ENCODE data around the gene AOC2. TPM values are rescaled to one million over a fixed set of nuclear protein-coding genes. Genes with fewer than 3 reads are reported as not detected.
"Not testable (repeated sequence)": the region's sequence is repeated elsewhere in the genome, so short reads cannot be mapped to it uniquely, and the experiment has no call there.

The AOC2 gene
- total RNA-seq, 1 donor from 2014 or later, result 2.6 TPM

DNA sequence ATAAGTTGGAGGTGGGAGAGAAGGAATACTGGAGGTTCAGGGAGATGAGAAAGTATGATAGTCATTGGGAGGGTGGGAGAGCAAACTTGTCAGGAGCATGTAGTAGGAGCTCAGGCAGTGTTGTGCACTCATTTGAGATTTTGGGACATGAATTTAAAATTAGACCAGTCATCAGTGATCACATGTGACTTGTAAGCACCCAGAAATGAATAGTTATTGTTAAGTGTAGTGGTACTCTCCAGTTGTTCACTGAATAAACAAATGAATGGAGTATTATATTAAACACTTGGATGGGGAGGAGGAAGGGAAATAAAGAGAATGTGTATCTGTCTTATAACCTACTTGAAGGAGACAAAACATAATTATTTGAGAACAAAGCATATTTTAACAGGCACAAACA, 13.4 kb upstream of the AOC2 start:
- ATAC-seq (no peak), DNase-seq (ENCODE audit: low spot score) (no peak)

DNA sequence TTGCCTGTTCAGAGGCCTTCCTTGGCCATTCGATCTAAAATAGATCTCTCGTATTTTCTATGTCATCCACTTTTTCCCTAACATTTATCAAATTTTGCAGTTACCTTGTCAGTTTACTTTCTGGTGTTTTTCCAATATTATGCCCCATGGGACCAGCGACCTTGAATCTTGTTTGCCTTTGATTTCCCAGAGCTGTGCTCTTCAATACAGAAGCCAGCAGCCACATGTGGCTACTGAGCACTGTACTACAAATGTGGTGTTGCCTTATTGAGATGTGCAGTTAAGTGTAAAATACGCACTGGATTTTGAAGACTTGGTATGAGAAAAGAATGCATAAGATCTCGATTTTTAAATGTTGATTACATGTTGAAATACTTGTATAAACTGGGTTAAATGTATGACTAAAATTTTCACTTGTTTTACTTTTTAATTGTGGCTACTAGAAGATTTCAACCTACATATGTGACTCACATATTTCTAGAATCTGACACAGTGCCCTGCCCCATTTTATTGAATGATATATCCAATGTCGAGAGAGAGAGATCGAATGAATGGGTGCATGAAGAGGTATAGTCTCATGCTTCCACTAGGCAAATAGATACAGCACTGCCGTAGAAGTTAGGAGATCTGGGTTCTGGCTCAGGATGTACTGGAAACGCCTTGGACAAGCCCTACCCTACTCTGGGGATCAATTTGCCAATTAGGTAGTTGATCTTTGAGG, 12.0 kb upstream of the AOC2 start:
- peak; percentile 25 for ATAC-seq
- no peak for DNase-seq (ENCODE audit: low spot score)

DNA sequence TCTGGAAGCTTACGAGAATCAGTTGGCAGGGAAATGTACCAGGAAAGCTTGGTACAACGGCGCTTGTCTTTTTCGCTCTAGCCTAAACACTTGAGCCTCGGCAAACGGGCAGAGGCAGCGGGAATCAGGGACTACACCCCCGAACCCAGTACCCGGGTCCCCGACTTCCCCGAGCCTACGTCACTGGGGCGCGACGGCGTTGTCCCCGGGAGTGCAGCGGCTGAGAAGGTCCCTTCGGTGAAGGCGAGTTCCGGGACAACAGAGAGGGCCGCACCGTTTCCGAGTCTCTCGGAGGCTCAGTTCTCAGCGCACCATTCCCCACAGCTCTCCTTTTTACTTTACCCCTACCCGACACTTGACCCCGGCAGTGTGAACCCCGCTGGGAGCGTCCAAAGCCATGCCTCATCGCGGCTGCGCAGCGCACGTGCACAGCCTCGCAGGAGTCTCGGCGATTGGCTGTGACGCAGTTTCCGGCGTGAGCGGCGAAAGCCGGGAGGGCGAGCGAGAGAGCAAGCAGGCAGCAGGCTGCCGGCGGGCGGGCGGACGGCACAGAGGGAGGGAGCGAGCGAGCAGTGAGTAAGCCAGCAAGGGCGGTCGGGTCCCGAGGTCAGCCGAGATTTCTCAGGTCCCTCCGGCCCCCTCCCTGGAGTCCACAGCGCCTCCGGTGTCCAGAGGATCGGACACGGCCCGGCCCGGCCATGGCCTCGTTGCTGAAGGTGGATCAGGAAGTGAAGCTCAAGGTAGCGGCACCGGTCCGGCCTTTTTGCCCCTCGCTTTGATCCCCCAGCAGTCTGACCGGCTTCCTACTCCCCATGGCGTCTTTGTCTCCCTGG, 11.2 kb upstream of the AOC2 start, which contains the start of gene PSME3:
Gene PSME3, plus strand, starts transcription at position 464 of the 833 bp plus-strand sequence. Its CDS starts 235 bp downstream, at position 699.
- DNase-seq (ENCODE audit: low spot score), result peak; percentile 93
- peak; percentile 94 for ATAC-seq

DNA sequence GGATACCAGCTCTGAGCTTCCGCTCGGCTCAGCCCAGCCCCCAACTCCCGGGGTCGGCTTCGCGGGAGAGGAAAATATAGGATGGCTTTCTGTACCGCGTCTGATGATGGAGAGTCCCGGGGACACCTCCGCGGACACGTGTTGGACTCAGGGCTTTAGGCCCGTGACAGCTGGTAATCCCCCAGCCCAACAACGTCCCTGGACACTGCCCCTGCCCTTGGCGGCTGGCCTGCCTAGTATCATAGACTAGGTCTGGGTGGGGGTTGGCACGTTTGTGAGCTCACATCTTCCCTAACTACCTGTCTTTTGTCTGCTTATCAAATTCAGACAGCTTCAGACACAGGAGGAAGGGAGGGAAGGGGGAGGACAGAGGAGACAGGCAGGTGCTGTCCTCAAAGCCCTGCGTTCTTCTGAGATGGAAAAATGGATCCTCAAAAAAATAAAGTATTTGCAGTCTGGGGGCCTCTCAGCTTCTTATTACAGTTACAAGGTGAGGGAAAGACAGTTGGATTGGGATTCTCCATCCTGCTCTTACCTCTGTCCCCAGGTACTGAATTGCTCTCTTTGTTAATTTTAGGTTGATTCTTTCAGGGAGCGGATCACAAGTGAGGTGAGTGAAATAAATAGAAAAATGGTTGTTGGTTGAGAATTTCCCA, 10.5 kb upstream of the AOC2 start:
- no peak for DNase-seq (ENCODE audit: low spot score)

DNA sequence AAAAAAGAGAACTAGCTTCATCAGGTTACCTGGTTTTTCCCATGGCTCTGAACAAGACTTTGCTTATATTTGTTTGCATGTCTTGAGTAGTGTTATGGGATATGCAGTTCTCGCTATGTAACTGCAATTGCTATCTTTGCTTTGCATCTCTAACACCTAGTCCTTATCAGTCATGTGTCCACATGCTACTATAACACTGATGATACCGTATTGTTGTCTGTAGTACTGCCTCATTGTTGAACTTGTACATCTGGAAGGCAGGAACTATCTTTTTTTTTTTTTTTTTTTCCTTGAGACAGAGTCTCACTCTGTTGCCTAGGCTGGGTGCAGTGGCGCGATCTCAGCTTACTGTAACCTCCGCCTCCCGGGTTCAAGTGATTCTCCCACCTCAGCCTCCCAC, 8.6 kb upstream of the AOC2 start:
- no peak for ATAC-seq

More for the DNA sequence above, 10.5 kb upstream of the AOC2 start:
- ATAC-seq, result peak; percentile 3

GRCh38 chr17:42841975-42842685, 2.2 kb upstream of the AOC2 start:
- DNase-seq (ENCODE audit: low spot score) (no peak), ATAC-seq (no peak)

More for the DNA sequence above, 8.6 kb upstream of the AOC2 start:
- DNase-seq (ENCODE audit: low spot score), result no peak

GRCh38 chr17:42843358-42843934, 934 bp upstream of the AOC2 start:
- ATAC-seq, result peak; percentile 92
- no peak for DNase-seq (ENCODE audit: low spot score)

- no peak for DNase-seq (ENCODE audit: low spot score)
- no peak for ATAC-seq
These were observed 578 bp downstream of the AOC2 start for GRCh38 chr17:42844761-42845555.

- DNase-seq (ENCODE audit: low spot score) (no peak), ATAC-seq (no peak)
These were observed 1.2 kb downstream of the AOC2 start for GRCh38 chr17:42845556-42845917.

GRCh38 chr17:42845918-42846593, 1.7 kb downstream of the AOC2 start:
- no peak for DNase-seq (ENCODE audit: low spot score)
- no peak for ATAC-seq

DNA sequence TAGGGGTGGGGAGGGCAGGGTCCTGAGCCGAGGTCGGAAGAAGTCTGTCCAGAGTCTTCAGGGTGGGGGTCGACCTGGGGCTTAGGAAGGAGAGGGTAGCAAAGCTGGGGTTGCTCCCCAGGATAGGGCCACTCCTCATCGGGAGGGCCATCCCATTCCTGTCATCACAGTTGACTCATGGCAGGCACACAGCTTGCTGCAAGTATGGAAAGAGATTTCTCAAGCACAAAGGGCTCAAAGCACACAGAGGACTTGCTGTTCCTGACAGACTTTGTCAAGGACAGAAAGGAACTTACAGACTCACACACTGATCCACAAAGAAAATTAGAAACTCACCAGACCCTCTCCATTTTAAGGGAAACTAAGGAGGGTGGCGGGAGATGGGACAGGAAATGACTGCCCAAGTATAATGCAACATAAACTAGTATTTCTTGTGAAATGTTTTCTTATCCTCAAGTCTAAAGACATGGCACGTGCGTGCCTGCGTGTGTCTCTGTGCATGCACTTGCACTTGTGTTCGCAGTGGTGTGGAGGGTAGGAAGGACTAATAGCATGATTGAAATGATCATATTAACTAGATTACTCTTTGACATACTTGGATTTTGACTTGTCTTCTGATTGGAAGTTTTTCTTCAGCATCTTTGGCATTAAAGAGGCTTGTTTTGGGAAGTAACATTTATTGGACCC, 2.4 kb downstream of the AOC2 start:
- DNase-seq (ENCODE audit: low spot score) (no peak), ATAC-seq (no peak)

DNA sequence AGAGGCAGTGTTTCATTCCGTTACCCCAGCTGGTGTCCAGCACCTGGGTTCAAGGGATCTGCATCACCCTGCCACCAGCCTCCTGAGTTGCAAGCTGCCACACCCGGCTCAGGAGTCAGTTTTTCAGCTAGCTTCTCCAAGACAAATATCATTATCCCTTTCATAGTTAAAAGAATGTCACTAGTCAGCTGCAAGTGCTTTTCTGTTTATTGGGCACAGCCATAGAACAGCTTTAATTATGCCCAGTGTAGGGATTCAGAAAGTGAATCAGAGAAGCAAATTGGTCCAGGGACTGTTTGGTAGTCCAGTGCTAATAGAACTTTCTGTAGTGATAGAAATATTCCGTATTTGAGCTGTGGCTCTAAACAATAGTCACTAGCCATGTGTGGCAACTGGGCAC, 3.7 kb downstream of the AOC2 start:
- ATAC-seq (no peak), DNase-seq (ENCODE audit: low spot score) (no peak)

DNA sequence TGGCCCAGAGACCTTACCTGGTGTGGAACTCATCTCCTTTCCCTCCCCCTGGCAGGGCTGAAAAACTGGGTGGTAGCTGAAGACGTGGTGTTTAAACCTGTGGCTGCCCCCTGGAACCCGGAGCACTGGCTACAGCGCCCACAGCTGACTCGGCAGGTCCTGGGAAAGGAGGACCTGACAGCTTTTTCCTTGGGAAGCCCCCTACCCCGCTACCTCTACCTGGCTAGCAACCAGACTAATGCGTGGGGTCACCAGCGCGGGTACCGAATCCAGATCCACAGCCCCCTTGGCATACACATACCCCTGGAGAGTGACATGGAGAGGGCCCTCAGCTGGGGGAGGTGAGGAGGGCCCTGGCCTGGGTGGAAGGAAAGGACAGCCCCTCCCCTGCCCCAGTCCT, 4.7 kb downstream of the AOC2 start:
- no peak for ATAC-seq
- DNase-seq (ENCODE audit: low spot score), result no peak

DNA sequence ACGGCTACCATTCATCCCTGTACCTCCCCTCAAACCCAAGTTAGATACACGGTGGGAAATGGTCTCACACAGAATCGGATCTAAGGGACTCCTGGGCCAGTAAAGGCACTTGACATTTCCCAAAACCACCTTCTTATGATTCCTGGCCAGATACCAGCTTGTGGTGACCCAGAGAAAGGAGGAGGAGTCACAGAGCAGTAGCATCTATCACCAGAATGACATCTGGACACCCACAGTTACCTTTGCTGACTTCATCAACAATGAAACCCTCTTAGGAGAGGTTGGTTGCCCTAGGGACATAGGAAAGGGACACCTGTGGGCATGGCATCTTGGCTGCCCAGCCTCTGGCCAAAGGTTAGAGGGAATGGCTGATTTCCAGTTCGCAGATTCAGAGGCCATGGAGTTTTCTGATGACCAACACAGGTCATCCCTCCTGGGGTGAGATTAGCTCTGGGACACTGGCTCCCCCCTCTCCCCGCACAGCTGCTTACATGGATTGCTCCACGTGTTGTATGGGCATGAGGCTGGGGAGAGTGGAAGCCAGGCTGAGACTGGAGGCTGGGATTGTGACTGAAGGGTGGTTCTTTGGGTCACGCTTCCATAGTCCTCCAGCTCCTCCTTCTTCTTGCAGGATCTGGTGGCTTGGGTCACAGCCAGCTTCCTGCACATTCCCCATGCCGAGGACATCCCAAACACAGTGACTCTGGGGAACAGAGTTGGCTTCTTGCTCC, 5.2 kb downstream of the AOC2 start:
- DNase-seq (ENCODE audit: low spot score) (peak; percentile 89), ATAC-seq (peak; percentile 87)

- DNase-seq (ENCODE audit: low spot score) (no peak), ATAC-seq (no peak)
These were observed 6.6 kb downstream of the AOC2 start, which contains the start of gene AOC3 for GRCh38 chr17:42850954-42851353. AOC3 (plus strand) TSS chr17:42851199; CDS start chr17:42851344, 145 bp downstream.

- not testable (repeated sequence) for DNase-seq (ENCODE audit: low spot score); ATAC-seq
These were observed 7.2 kb downstream of the AOC2 start for GRCh38 chr17:42851371-42852240.

GRCh38 chr17:42852351-42852750, 8.0 kb downstream of the AOC2 start:
- ATAC-seq, result no peak
- DNase-seq (ENCODE audit: low spot score), result no peak
